Mammary epithelial cell (primary cell): Measurements from ENCODE around the gene AOX1.

Source experiments
- CTCF ChIP-seq, 2 donors: IDR thresholded peaks in 1 of 2; conservative IDR thresholded peaks in 1 of 2; 2 replicates each; pipeline ENCODE4 v1.5.1; 2011 to 2012; ENCODE audit warnings: inconsistent platforms in 2 of 2, low read length in 2 of 2, mild to moderate bottlenecking in 2 of 2, control low read depth in 1 of 2, low read depth in 1 of 2; ENCODE audit not compliant: insufficient read depth in 1 of 2; ENCODE audit errors: extremely low read depth in 1 of 2
- EZH2 ChIP-seq: IDR thresholded peaks from 2 replicates; pipeline ENCODE4 v1.6.1; 2012; ENCODE audit warnings: low read length, inconsistent platforms, borderline replicate concordance

DNA sequence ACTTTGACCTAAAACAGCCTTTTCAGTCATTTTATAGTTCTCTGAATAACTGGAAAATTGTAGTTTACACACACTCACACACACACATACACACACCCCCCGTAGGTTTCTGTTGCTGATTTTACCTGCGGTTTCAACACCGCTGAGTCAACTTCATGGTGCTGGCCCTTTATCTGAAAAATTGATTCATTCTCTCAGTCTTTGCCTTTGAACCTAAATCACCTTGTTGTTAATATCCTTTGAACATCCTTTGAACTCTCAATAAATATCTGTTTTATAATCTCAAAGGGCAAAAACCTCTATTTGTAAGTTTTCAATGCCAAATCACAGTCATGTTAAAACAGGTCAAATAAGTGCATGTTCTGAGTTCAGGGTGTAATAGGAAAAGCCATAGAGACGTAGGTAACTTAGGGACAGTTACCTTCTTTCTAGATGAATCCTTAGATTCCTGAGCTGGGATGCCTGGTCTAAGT is 116.9 kb downstream of the AOX1 start:
- TF ChIP-seq EZH2 (no peak), CTCF (conservative IDR thresholded peaks at IDR 0.05 in 1 of 2, IDR thresholded peaks at IDR 0.05 in 1 of 2; ENCODE audit: extremely low read depth in 1 of 2, insufficient read depth in 1 of 2, low read depth in 1 of 2, low read length in 2 of 2) (no peak)
